ENCODE measurements around the gene CREB3. TPM values are rescaled to one million over a fixed set of nuclear protein-coding genes. Genes with fewer than 3 reads are reported as not detected.
A peak's percentile ranks its signal among the peaks of the same experiment; 100 is the strongest.

Gene CREB3
- total RNA-seq (2012; rRNA removed), result 105 and 106 TPM in 2 replicates
- 54.9 and 60.7 TPM in 2 replicates for polyA plus RNA-seq (2012; rRNA removed)
- 86.1 and 133 TPM in 2 replicates for polyA plus RNA-seq (2012; cell fraction: cytosol; rRNA removed)
- 30.7 and 40.3 TPM in 2 replicates for polyA plus RNA-seq (2012; cell fraction: nucleus; rRNA removed; ENCODE audit: low replicate concordance)
- Bru-seq, nascent RNA, result percentile 72 among the genes with signal in this experiment
- BruChase-seq, experiment 1, labeled RNA remaining after a 6-hour chase, result percentile 80 among the genes with signal in this experiment
- BruChase-seq, experiment 2, labeled RNA remaining after a 2-hour chase, result percentile 68 among the genes with signal in this experiment
- long read RNA-seq, transcript CREB3-201 (9 exons, 1,832 nt), result major isoform, 138 of 148 reads
- long read RNA-seq, partial matches to known transcripts, result 4 of 148 reads
- long read RNA-seq, other reads (novel, unspliced or antisense), result 5 of 148 reads

GRCh38 chr9:35732185-35732799 lies at the start of gene CREB3, which contains the start of gene TLN1:
Gene CREB3 (plus strand): TSS chr9:35732666. CDS start chr9:35732773, 107 bp downstream.
Gene TLN1 (minus strand): TSS chr9:35732195. CDS start chr9:35725694, 6,501 bp downstream.
- Histone ChIP-seq H4K20me1 (ENCODE audit: insufficient read depth, low read length) (peaks cover 29% of the 10 kb centered on the region), H4K5ac (ENCODE audit: low read depth, low read length) (peak within 1 kb of the TSS; percentile 92), H3K4ac (ENCODE audit: low read depth, low read length) (peak within 1 kb of the TSS; percentile 99), H2AFZ (replicated peaks; ENCODE audit: low read length, poor library complexity) (peak within 1 kb of the TSS; percentile 90), H2BK20ac (ENCODE audit: low read depth, low read length) (peak within 1 kb of the TSS; percentile 6; the same call in 1 of the 2 replicates), H2BK120ac (ENCODE audit: low read depth, low read length) (peak within 1 kb of the TSS; percentile 80), H3K14ac (replicated peaks; ENCODE audit: low read depth, low read length) (peak within 1 kb of the TSS; percentile 99), H3K27me3 (ENCODE audit: control insufficient read depth, insufficient read depth, low read length) (no peaks in the 10 kb centered on the region), H3K9me1 (ENCODE audit: insufficient read depth, low read length) (no peaks in the 10 kb centered on the region), H3K56ac (ENCODE audit: extremely low read depth, insufficient read depth, low read length) (peak within 1 kb of the TSS; percentile 98), H3K36me3 (ENCODE audit: control insufficient read depth, insufficient read depth, low read length) (peaks cover 17% of the 10 kb centered on the region), H3K27ac (ENCODE audit: insufficient read depth, low read length) (peak within 1 kb of the TSS; percentile 90), H2AK5ac (ENCODE audit: low read depth, low read length) (peak within 1 kb of the TSS; percentile 97), H3K23ac (ENCODE audit: low read depth, low read length) (peak within 1 kb of the TSS; percentile 100), H2AK9ac (replicated peaks; ENCODE audit: low read depth, low read length, poor library complexity) (peak within 1 kb of the TSS; percentile 99), H3K4me3 (ENCODE audit: insufficient read depth, low read depth, low read length) (peak within 1 kb of the TSS; percentile 99), H3K9me3 (ENCODE audit: control insufficient read depth, insufficient read depth, low read length) (no peaks in the 10 kb centered on the region), H4K8ac (ENCODE audit: low read depth in 2 of 2, low read length in 2 of 2) (peak within 1 kb of the TSS; percentile 82 to 91), H3K4me1 (ENCODE audit: control insufficient read depth, insufficient read depth, low read length) (peaks cover 17% of the 10 kb centered on the region), H3K9ac (ENCODE audit: low read depth, low read length) (peak within 1 kb of the TSS; percentile 99), H3K18ac (ENCODE audit: low read depth, low read length) (peak within 1 kb of the TSS; percentile 96), H2BK15ac (ENCODE audit: low read depth, low read length) (peak within 1 kb of the TSS; percentile 45; the same call in 2 of the 3 replicates), H3K79me1 (ENCODE audit: low read depth in 1 of 2, low read length in 2 of 2) (peaks cover 21 to 75% of the 10 kb centered on the region in 2 experiments), H4K91ac (ENCODE audit: insufficient read depth, low read depth, low read length) (peak within 1 kb of the TSS; percentile 99), H2BK5ac (ENCODE audit: low read depth, low read length, poor library complexity, severe bottlenecking) (peak within 1 kb of the TSS; percentile 96), H3K4me2 (ENCODE audit: low read depth, low read length) (peak within 1 kb of the TSS; percentile 96)
- DNase-seq (peak; percentile 99), ATAC-seq (ENCODE audit: low read depth) (peak; percentile 68)
- intact Hi-C loops (cut with micrococcal nuclease) (no loop called here), in situ Hi-C loops (cut with MboI; ENCODE audit: low sequenced_read_pairs) (no loop called here), dilution Hi-C loops (cut with HindIII; ENCODE audit: low sequenced_read_pairs, unreplicated experiment) (no loop called here)
- CTCF ChIA-PET, result interaction anchor here (0.9 to 1.6 kb wide), 5 partner anchors 36 to 74 kb away, joined by 3 to 8 read pairs (median 5); partner anchors contain the start of genes CCDC107 and RMRP
- WGBS, 2 experiments (ENCODE audit: extremely low coverage in 2 of 2, insufficient read length in 1 of 2), result 0% methylated on average over 26 of the region's 49 CpGs; no CpG with 5 or more reads in 1 of the 2 experiments
- POLR2A ChIA-PET (ENCODE audit: unreplicated experiment), result interaction anchor here (0.5 to 1.4 kb wide), 6 partner anchors 42 to 230 kb away, joined by 3 to 6 read pairs (median 4); partner anchors contain the start of genes ARHGEF39 and TPM2
- BruUV-seq (replicated peaks), result no TSS peak
- TF ChIP-seq CTCF (conservative IDR thresholded peaks at IDR 0.05; ENCODE audit: low read depth, low read length) (0 out of 2 replicates have a peak, but pooled peaks have one; percentile 19), FOS (IDR thresholded peaks at IDR 0.05; ENCODE audit: low read depth, low read length) (peak; percentile 72), MXI1 (IDR thresholded peaks at IDR 0.05; ENCODE audit: borderline replicate concordance, low read depth, low read length) (peak; percentile 6; the same call in 1 of the 2 replicates), CEBPB (IDR thresholded peaks at IDR 0.05; ENCODE audit: low read depth, low read length) (no peak), SMC3 (IDR thresholded peaks at IDR 0.05; ENCODE audit: low read depth, low read length) (no peak), CHD1 (IDR thresholded peaks at IDR 0.05; ENCODE audit: low read depth, low read length) (no peak), MAZ (IDR thresholded peaks at IDR 0.05; ENCODE audit: borderline replicate concordance, low read depth, low read length) (peak; percentile 96), ELK1 (IDR thresholded peaks at IDR 0.05; ENCODE audit: borderline replicate concordance, low read depth, low read length) (no peak), NFE2L2 (IDR thresholded peaks at IDR 0.05; ENCODE audit: low read depth, low read length) (no peak), BHLHE40 (IDR thresholded peaks at IDR 0.05; ENCODE audit: low read depth, low read length) (no peak; the same call in 1 of the 2 replicates), POLR2A (IDR thresholded peaks at IDR 0.05; ENCODE audit: low read depth, low read length) (peak; percentile 98)
- TF ChIP-seq, protein P1, sequence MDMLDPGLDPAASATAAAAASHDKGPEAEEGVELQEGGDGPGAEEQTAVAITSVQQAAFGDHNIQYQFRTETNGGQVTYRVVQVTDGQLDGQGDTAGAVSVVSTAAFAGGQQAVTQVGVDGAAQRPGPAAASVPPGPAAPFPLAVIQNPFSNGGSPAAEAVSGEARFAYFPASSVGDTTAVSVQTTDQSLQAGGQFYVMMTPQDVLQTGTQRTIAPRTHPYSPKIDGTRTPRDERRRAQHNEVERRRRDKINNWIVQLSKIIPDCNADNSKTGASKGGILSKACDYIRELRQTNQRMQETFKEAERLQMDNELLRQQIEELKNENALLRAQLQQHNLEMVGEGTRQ (IDR thresholded peaks at IDR 0.05; ENCODE audit: low read depth, low read length), result peak; percentile 70

Data from IMR-90 (cell line).